A549 treated with GW870086 at 1 μM for 4 hours (cell line): Measurements from ENCODE around the gene MRPL22. TPM values are rescaled to one million over a fixed set of nuclear protein-coding genes. Genes with fewer than 3 reads are reported as not detected.

Experiments
- total RNA-seq: library from RNA; stranded (reverse); fragments of 200-300 nt; extraction: Qiagen RNA extraction; gene quantifications from 5 replicates; pipeline ENCODE4 v1.2.3, GENCODE V29; 2022; ENCODE audit warnings: low read depth

The MRPL22 gene
- 47.5 to 66.7 TPM (median 65.2 TPM) in 5 replicates for total RNA-seq

DNA sequence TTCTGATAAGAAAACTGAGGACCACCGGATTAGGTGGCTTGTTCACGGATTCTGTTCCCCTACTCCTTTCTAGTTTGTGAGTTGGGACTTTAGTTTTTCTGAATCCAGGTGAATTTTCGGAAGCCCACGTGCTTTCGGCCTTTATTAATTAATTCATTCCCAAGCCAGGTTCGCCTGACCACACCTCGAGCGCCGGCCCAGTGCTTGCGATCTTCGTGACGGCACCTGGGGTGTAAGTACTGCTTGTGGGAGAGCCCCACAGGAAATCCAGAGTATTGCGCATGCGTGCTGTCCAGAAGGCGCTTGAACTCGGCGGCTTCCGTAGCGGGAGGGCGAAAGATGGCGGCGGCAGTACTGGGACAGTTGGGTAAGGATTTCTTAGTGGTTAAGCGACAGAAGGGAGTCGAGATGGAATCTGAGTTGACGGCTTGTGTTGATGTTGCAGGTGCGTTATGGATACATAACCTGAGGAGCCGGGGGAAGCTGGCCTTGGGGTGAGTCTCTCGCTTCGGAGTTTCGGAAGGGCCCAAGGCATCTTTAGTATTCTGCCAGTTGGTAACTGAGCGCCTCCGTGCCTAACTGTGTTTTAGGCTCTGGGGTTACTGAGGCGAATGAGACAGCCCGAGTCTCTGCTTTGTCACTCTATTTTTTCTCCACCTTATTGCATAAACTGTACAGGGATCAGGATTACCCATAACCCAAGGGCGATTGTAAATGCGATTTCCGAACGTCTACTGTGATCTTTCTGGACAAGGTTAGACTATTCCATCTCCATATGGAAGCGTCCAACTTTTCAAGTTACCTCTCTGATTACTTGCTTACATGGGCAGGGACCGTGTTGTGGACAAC is at the start of gene MRPL22:
Gene MRPL22 (plus strand): TSS at position 302 of the 849 bp plus-strand sequence. CDS start 38 bp downstream, at position 340.

DNA sequence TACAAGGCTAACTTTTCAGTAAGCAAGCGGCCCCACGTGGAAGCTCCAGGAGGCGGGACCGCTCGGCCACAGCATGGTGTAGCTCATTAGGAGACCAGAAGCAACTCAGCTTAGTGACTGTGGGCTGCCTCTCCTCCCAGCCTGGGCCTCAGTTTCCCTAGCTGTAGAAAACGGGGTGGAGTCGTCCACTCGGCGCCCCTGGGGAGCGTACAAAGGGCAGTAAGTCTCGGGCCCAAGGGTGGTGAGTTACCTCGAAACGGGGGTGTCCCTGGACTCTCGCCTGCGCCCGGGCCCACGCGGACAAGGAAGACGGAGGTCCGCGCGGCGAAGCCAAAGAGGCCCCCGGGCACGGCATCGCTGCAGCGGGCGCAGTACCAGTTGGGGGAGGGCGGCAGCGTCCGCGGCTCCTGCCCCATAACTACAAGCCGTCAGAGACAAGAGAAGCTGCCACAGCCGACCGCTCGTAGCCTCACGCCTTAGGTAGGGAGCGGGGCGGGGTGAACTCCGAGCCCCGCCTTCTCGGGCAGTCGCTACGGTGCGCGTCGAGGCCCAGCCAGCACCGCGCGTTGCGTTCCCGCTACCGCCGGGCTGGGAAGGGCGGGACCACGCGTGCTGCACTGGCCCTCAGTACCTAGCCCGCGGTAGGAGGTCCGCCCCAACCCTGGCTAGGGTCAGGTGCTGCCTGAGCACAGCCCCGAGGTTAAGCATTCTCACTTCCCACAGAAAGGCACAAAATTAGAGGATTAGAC is 3.0 kb upstream of the MRPL22 start, which contains the start of gene GEMIN5:
Gene GEMIN5 (minus strand): TSS at position 494 of the 749 bp plus-strand sequence. CDS start 78 bp downstream, at position 416.

DNA sequence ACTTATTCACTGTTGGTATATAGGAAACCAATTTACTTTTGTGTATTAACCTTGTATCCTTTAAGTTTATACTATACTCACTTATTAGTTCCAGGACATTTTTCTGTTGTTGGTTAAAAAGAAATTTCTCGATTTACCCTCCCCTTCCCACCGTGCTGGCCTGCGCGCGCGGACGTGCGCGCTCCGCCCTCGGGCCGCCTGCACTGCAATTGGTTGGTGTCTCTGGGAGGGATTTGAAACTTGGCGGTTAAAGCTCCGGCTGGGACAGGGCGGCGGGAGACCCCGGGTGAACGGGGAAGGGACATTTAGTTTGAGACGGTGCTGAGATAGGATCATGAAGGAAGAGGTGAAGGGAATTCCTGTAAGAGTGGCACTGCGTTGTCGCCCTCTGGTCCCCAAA is 72.7 kb downstream of the MRPL22 start, which contains the start of gene KIF4B:
Gene KIF4B (plus strand): TSS at position 230 of the 400 bp plus-strand sequence. CDS start 105 bp downstream, at position 335.

Other genes starting within 250 kb of the MRPL22 start
- gene LARP1, start 185.7 kb upstream of the MRPL22 start, total RNA-seq: 107 to 141 TPM (median 131 TPM) in 5 replicates
- gene FAXDC2, start 90.5 kb upstream of the MRPL22 start, total RNA-seq: 0.23 to 0.74 TPM (median 0.31 TPM) in 5 replicates
- gene CNOT8, start 82.4 kb upstream of the MRPL22 start, total RNA-seq: 33.9 to 37.6 TPM (median 37.0 TPM) in 5 replicates
- 22.1 to 25.4 TPM (median 23.7 TPM) in 5 replicates for gene GEMIN5, start 2.9 kb upstream of the MRPL22 start, total RNA-seq
- 0.06 TPM in 1 of 5 replicates, not detected in the others for gene KIF4B, start 72.7 kb downstream of the MRPL22 start, total RNA-seq